ENCODE data around the gene ABCB9. TPM values are rescaled to one million over a fixed set of nuclear protein-coding genes. Genes with fewer than 3 reads are reported as not detected.

The ABCB9 gene
- total and polyA plus RNA-seq, 8 donors, result 4.5 to 11.8 (median 8.3) TPM

- intact Hi-C loops (cut with DNase I), result no loop called here
- ATAC-seq (no peak), DNase-seq (no peak)
- Histone ChIP-seq H3K4me1 (no peaks in the 10 kb centered on the region), H3K4me3 (no peak overlapping the region), H3K27me3 (no peaks in the 10 kb centered on the region), H3K36me3 (peaks cover 0 to 81% of the 10 kb centered on the region in 2 donors), H3K27ac (no peak overlapping the region), H3K9me3 (no peaks in the 10 kb centered on the region)
- TF ChIP-seq CTCF (IDR thresholded peaks at IDR 0.05), result no peak
Measured at GRCh38 chr12:122990961-122991622, 24.8 kb upstream of the ABCB9 start.

- H3K9me3 ChIP-seq, result no peaks in the 10 kb centered on the region
- intact Hi-C loops (cut with DNase I), result no loop called here
- H3K4me1 ChIP-seq, result no peaks in the 10 kb centered on the region
- no peak overlapping the region for H3K4me3 ChIP-seq
- ATAC-seq (no peak), DNase-seq (no peak)
- TF ChIP-seq CTCF (IDR thresholded peaks at IDR 0.05), result no peak
- no peaks in the 10 kb centered on the region for H3K27me3 ChIP-seq
- peaks cover 0 to 85% of the 10 kb centered on the region in 2 donors for H3K36me3 ChIP-seq
- no peak overlapping the region for H3K27ac ChIP-seq
Measured at GRCh38 chr12:122990561-122990960, 24.3 kb upstream of the ABCB9 start.

GRCh38 chr12:122989874-122990419 lies 23.7 kb upstream of the ABCB9 start:
- peaks cover 0 to 86% of the 10 kb centered on the region in 2 donors for H3K36me3 ChIP-seq
- no peak for ATAC-seq
- no peak overlapping the region for H3K27ac ChIP-seq
- DNase-seq, result peak in 1 of 4 donors; percentile 72
- intact Hi-C loops (cut with DNase I), result no loop called here
- no peaks in the 10 kb centered on the region for H3K9me3 ChIP-seq
- H3K27me3 ChIP-seq, result no peaks in the 10 kb centered on the region
- TF ChIP-seq CTCF (IDR thresholded peaks at IDR 0.05), result no peak
- peaks cover 5% of the 10 kb centered on the region in 2 donors for H3K4me1 ChIP-seq
- no peak overlapping the region for H3K4me3 ChIP-seq

- H3K36me3 ChIP-seq, result peaks cover 0 to 80% of the 10 kb centered on the region in 2 donors
- no peak for DNase-seq
- H3K4me1 ChIP-seq, result peaks cover 11% of the 10 kb centered on the region in 2 donors
- H3K27me3 ChIP-seq, result no peaks in the 10 kb centered on the region
- no peak overlapping the region for H3K4me3 ChIP-seq
- intact Hi-C loops (cut with DNase I), result no loop called here
- no peak overlapping the region for H3K27ac ChIP-seq
- H3K9me3 ChIP-seq, result no peaks in the 10 kb centered on the region
- TF ChIP-seq CTCF (IDR thresholded peaks at IDR 0.05), result no peak
- no peak for ATAC-seq
Measured at GRCh38 chr12:122989225-122989839, 23.1 kb upstream of the ABCB9 start.

- Histone ChIP-seq H3K4me3 (no peak overlapping the region), H3K9me3 (no peaks in the 10 kb centered on the region), H3K27ac (no peak overlapping the region), H3K4me1 (peaks cover 17 to 18% of the 10 kb centered on the region in 2 donors), H3K36me3 (peaks cover 0 to 80% of the 10 kb centered on the region in 2 donors), H3K27me3 (no peaks in the 10 kb centered on the region)
- no peak for DNase-seq
- intact Hi-C loops (cut with DNase I), result no loop called here
- no peak for TF ChIP-seq CTCF (IDR thresholded peaks at IDR 0.05)
- ATAC-seq, result no peak
Measured at GRCh38 chr12:122988612-122989212, 22.4 kb upstream of the ABCB9 start.

All from left lung (tissue), 10 donors.